Raji (cell line): ENCODE data around the gene KRT71.

Experiments used
- POLR2A ChIP-seq: IDR thresholded peaks from 2 replicates; pipeline ENCODE4 v1.6.1; 2011; ENCODE audit warnings: low read depth, low read length, control low read depth; ENCODE audit not compliant: insufficient read depth

KRT71 gene

GRCh38 chr12:52521568-52522266, 31.2 kb downstream of the KRT71 start:
- TF ChIP-seq POLR2A, result no peak

- no peak for TF ChIP-seq POLR2A
Observed at GRCh38 chr12:52521175-52521567, 31.8 kb downstream of the KRT71 start.

- TF ChIP-seq POLR2A, result no peak
Observed at GRCh38 chr12:52519826-52520662, 32.9 kb downstream of the KRT71 start, which contains the start of gene KRT5. TSS of gene KRT5 (minus strand) at chr12:52520394. CDS start at chr12:52520296, 98 bp downstream.

GRCh38 chr12:52519387-52519703, 33.6 kb downstream of the KRT71 start:
- TF ChIP-seq POLR2A, result no peak

GRCh38 chr12:52518574-52519386, 34.2 kb downstream of the KRT71 start:
- TF ChIP-seq POLR2A, result no peak

- TF ChIP-seq POLR2A, result no peak
Observed at GRCh38 chr12:52517888-52518287, 35.1 kb downstream of the KRT71 start.

GRCh38 chr12:52517005-52517835, 35.7 kb downstream of the KRT71 start:
- no peak for TF ChIP-seq POLR2A

GRCh38 chr12:52515927-52516831, 36.8 kb downstream of the KRT71 start:
- TF ChIP-seq POLR2A, result no peak

GRCh38 chr12:52515319-52515646, 37.7 kb downstream of the KRT71 start:
- TF ChIP-seq POLR2A, result no peak

- no peak for TF ChIP-seq POLR2A
Observed at GRCh38 chr12:52514471-52515318, 38.2 kb downstream of the KRT71 start.

- no peak for TF ChIP-seq POLR2A
Observed at GRCh38 chr12:52513736-52514135, 39.2 kb downstream of the KRT71 start.

- no peak for TF ChIP-seq POLR2A
Observed at GRCh38 chr12:52508211-52508610, 44.7 kb downstream of the KRT71 start.

- no peak for TF ChIP-seq POLR2A
Observed at GRCh38 chr12:52506858-52507715, 45.9 kb downstream of the KRT71 start.
